HG03135 (cell line): Measurements from ENCODE around the gene MAZ.

Experiments used
- ATAC-seq: cut with Tn5 transposase; IDR thresholded peaks from one replicate; pipeline ENCODE4 v1.9.1; 2021; ENCODE audit warnings: mild to moderate bottlenecking, moderate library complexity; ENCODE audit not compliant: unreplicated experiment

The MAZ gene

GRCh38 chr16:29850998-29851397 is 44.7 kb downstream of the MAZ start:
- no peak for ATAC-seq

- ATAC-seq, result no peak
Measured at GRCh38 chr16:29852654-29853053, 46.3 kb downstream of the MAZ start.

GRCh38 chr16:29854520-29855100 is 48.3 kb downstream of the MAZ start:
- no peak for ATAC-seq

- ATAC-seq, result no peak
Measured at GRCh38 chr16:29857133-29857760, 50.9 kb downstream of the MAZ start.

GRCh38 chr16:29858149-29858849 is 52.0 kb downstream of the MAZ start:
- no peak for ATAC-seq

- no peak for ATAC-seq
Measured at GRCh38 chr16:29858974-29859373, 52.6 kb downstream of the MAZ start.

- ATAC-seq, result no peak
Measured at GRCh38 chr16:29860218-29860617, 53.9 kb downstream of the MAZ start.
